Measurements from ENCODE around the gene SLC13A3.

SLC13A3 gene

DNA sequence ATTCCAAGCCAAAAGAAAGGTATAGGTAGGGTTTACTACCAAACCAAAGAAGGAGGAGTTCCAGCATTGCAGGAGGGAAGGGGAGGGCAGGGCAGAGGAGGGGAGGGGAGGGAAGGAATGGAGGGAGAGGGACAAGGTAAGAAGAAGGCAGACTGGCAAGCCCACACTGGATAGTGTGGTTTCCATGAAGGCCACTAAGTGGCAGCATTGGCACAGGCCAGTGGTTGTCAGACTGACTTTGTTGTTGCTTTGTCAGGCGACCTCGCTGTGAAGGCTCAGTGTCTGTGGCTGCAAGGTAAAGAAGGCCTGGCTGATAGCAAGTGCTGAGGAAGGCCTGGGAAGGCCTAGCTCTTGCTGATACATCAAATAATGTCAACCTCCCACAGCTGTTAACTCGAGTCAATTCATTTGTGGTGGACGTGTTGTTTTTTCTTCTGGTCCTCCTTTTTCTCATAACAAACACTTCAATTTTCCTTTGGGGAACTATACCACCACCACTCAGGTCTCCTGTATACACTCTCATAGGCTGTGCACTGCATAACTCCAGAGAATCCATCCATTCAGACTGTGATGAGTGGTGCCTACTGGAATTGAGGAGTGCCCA is 130.2 kb downstream of the SLC13A3 start:
- Histone ChIP-seq H3K4me3 (ENCODE audit: low read depth, low read length, poor library complexity, severe bottlenecking) (no peak overlapping the region), H3K27ac (ENCODE audit: low read depth, low read length, poor library complexity, severe bottlenecking) (no peak overlapping the region), H3K4me2 (ENCODE audit: low read length) (no peak overlapping the region), H3K9me2 (ENCODE audit: low read depth, low read length) (no peaks in the 10 kb centered on the region), H3K9me3 (ENCODE audit: low read length) (no peaks in the 10 kb centered on the region), H3K4me1 (ENCODE audit: insufficient read depth, low read length, severe bottlenecking) (no peaks in the 10 kb centered on the region), H3K27me3 (ENCODE audit: insufficient read depth, low read length) (no peaks in the 10 kb centered on the region), H3K79me2 (ENCODE audit: insufficient read depth, low read length) (no peaks in the 10 kb centered on the region), H4K20me1 (ENCODE audit: insufficient read depth, low read length) (no peaks in the 10 kb centered on the region), H2AFZ (ENCODE audit: low read length) (no peak overlapping the region), H3K9ac (ENCODE audit: low read length) (no peak overlapping the region), H3K36me3 (ENCODE audit: insufficient read depth, low read length) (no peaks in the 10 kb centered on the region), H3F3A (ENCODE audit: insufficient read depth, low read length) (no peaks in the 10 kb centered on the region)
- TF ChIP-seq EZH2 (IDR thresholded peaks at IDR 0.05; ENCODE audit: borderline replicate concordance, low read length) (no peak), CTCF (IDR thresholded peaks at IDR 0.05; ENCODE audit: low read length) (peak; percentile 56)

GRCh38 chr20:46520540-46520939 is 130.7 kb downstream of the SLC13A3 start:
- Histone ChIP-seq H3K9me3 (ENCODE audit: low read length) (no peaks in the 10 kb centered on the region), H4K20me1 (ENCODE audit: insufficient read depth, low read length) (no peaks in the 10 kb centered on the region), H3K36me3 (ENCODE audit: insufficient read depth, low read length) (no peaks in the 10 kb centered on the region), H3K9me2 (ENCODE audit: low read depth, low read length) (no peaks in the 10 kb centered on the region), H2AFZ (ENCODE audit: low read length) (no peak overlapping the region), H3K4me3 (ENCODE audit: low read depth, low read length, poor library complexity, severe bottlenecking) (no peak overlapping the region), H3K4me2 (ENCODE audit: low read length) (no peak overlapping the region), H3K79me2 (ENCODE audit: insufficient read depth, low read length) (no peaks in the 10 kb centered on the region), H3K9ac (ENCODE audit: low read length) (no peak overlapping the region), H3F3A (ENCODE audit: insufficient read depth, low read length) (no peaks in the 10 kb centered on the region), H3K27ac (ENCODE audit: low read depth, low read length, poor library complexity, severe bottlenecking) (no peak overlapping the region), H3K4me1 (ENCODE audit: insufficient read depth, low read length, severe bottlenecking) (no peaks in the 10 kb centered on the region), H3K27me3 (ENCODE audit: insufficient read depth, low read length) (no peaks in the 10 kb centered on the region)
- TF ChIP-seq CTCF (IDR thresholded peaks at IDR 0.05; ENCODE audit: low read length) = no peak
- no peak for TF ChIP-seq EZH2 (IDR thresholded peaks at IDR 0.05; ENCODE audit: borderline replicate concordance, low read length)

DNA sequence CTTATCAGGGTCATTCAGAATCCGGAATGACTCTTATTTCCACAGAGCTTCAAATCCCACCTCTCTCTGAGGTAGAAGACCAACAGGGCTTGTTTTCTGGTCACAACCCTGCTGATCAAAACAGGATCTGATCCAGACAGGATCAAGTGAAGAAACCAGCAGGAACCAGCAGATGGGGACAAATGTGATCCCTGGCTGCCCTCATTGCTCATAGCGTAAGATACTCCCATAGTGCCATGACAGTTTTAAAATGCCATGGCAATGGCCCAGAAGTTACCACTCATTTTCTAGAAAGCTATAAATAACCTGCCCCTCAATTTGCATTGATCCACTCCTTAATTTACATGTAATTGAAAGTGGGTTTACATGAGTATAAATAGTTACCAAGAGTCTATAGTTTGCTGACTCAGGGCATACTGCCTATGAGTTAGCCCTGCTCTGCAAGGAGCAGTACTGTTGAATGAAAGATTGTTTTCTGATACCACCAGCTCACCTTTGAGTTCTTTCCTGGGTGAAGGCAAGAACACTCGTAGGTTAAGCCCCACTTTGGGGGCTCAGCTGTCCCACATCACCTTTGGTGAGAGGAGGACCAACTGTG is 131.7 kb downstream of the SLC13A3 start:
- H3K9me3 ChIP-seq (ENCODE audit: low read length) = no peaks in the 10 kb centered on the region
- no peaks in the 10 kb centered on the region for H3K9me2 ChIP-seq (ENCODE audit: low read depth, low read length)
- no peak overlapping the region for H3K9ac ChIP-seq (ENCODE audit: low read length)
- H3K79me2 ChIP-seq (ENCODE audit: insufficient read depth, low read length) = no peaks in the 10 kb centered on the region
- TF ChIP-seq EZH2 (IDR thresholded peaks at IDR 0.05; ENCODE audit: borderline replicate concordance, low read length) = no peak
- no peaks in the 10 kb centered on the region for H3F3A ChIP-seq (ENCODE audit: insufficient read depth, low read length)
- no peaks in the 10 kb centered on the region for H3K4me1 ChIP-seq (ENCODE audit: insufficient read depth, low read length, severe bottlenecking)
- H3K27me3 ChIP-seq (ENCODE audit: insufficient read depth, low read length) = no peaks in the 10 kb centered on the region
- H3K27ac ChIP-seq (ENCODE audit: low read depth, low read length, poor library complexity, severe bottlenecking) = no peak overlapping the region
- H4K20me1 ChIP-seq (ENCODE audit: insufficient read depth, low read length) = no peaks in the 10 kb centered on the region
- no peak overlapping the region for H2AFZ ChIP-seq (ENCODE audit: low read length)
- no peak overlapping the region for H3K4me2 ChIP-seq (ENCODE audit: low read length)
- H3K36me3 ChIP-seq (ENCODE audit: insufficient read depth, low read length) = no peaks in the 10 kb centered on the region
- no peak overlapping the region for H3K4me3 ChIP-seq (ENCODE audit: low read depth, low read length, poor library complexity, severe bottlenecking)

Data from OCI-LY1 (cell line).